Thyroid gland (tissue), 4 donors: ENCODE results near the gene RORC. TPM values are rescaled to one million over a fixed set of nuclear protein-coding genes. Genes with fewer than 3 reads are reported as not detected.
"Not testable (repeated sequence)": the region's sequence is repeated elsewhere in the genome, so short reads cannot be mapped to it uniquely, and the experiment has no call there.

Source experiments
- DNase-seq, 2 donors: peaks; one replicate each; pipeline ENCODE4 v3.0.0-alpha.2; 2019
- H3K27ac ChIP-seq, 3 donors: fragments of 200-600 bp; sonication (generic); 1 replicate in 2 of 3; 2 replicates in 1 of 3; pipeline ENCODE4 v1.5.1; 2016 to 2019; ENCODE audit warnings: mild to moderate bottlenecking in 1 of 3, moderate library complexity in 1 of 3
- H3K27me3 ChIP-seq: fragments of 200-600 bp; sonication (generic); one replicate; pipeline ENCODE4 v1.5.1; 2019
- H3K36me3 ChIP-seq, 2 donors: fragments of 200-600 bp; sonication (generic); one replicate each; pipeline ENCODE4 v1.5.1; 2016 to 2019
- H3K4me1 ChIP-seq, 2 donors: fragments of 200-600 bp; sonication (generic); one replicate each; pipeline ENCODE4 v1.5.1; 2017 to 2019
- H3K4me3 ChIP-seq, 3 donors: fragments of 200-600 bp; sonication (generic); replicated peaks in 1 of 3; 1 replicate in 2 of 3; 2 replicates in 1 of 3; pipeline ENCODE4 v1.5.1; 2016; ENCODE audit warnings: mild to moderate bottlenecking in 1 of 3
- H3K9me3 ChIP-seq: fragments of 200-600 bp; sonication (generic); one replicate; pipeline ENCODE4 v1.5.1; 2017
- CTCF ChIP-seq, 6 experiments: fragments of 200-600 bp in 3 of 6; fragments of 450-650 bp in 3 of 6; sonication (generic) in 3 of 6; IDR thresholded peaks; one replicate each; pipeline ENCODE4 v1.5.1; 2016 to 2019; ENCODE audit warnings: antibody characterized with exemption in 6 of 6, mild to moderate bottlenecking in 2 of 6, inconsistent platforms in 1 of 6, moderate library complexity in 1 of 6
- POLR2A ChIP-seq, 2 donors: fragments of 450-650 bp; IDR thresholded peaks; one replicate each; pipeline ENCODE4 v1.6.1; 2017; ENCODE audit warnings: antibody characterized with exemption in 2 of 2, mild to moderate bottlenecking in 2 of 2, moderate library complexity in 1 of 2
- WGBS, 2 donors: methylation state at CpG; one replicate each; pipeline ENCODE4 v1.1.5; 2017; 5-methylcytosine and 5-hydroxymethylcytosine counted together
- intact Hi-C: fragments of 100-400 bp; cut with DNase I; formaldehyde crosslinking; loops from one replicate; pipeline ENCODE4 v1.15.1; 2023
- total RNA-seq, 4 donors: library from RNA; depleted of rRNA; stranded (reverse); fragments of >200 nt; gene quantifications; one replicate each; pipeline ENCODE4 v1.2.3, GENCODE V29; 2016

Gene RORC
- total RNA-seq, 4 donors from 2014 or later: 29.7 to 48.4 (median 38.8) TPM

GRCh38 chr1:151783796-151784195 is 47.8 kb downstream of the RORC start:
- no peak for TF ChIP-seq CTCF (IDR thresholded peaks at IDR 0.05)
- no peak for TF ChIP-seq POLR2A (IDR thresholded peaks at IDR 0.05)
- H3K9me3 ChIP-seq: no peaks in the 10 kb centered on the region
- H3K27me3 ChIP-seq: no peaks in the 10 kb centered on the region
- H3K4me3 ChIP-seq: no peak overlapping the region
- H3K4me1 ChIP-seq: no peaks in the 10 kb centered on the region
- H3K36me3 ChIP-seq: peaks cover under 1 to 7% of the 10 kb centered on the region in 2 donors
- intact Hi-C loops: no loop called here
- no peak overlapping the region for H3K27ac ChIP-seq
- 73 to 79% methylated on average over 2 of the region's 2 CpGs for WGBS, 2 donors
- no peak for DNase-seq

- DNase-seq: no peak
- intact Hi-C loops: no loop called here
- WGBS, 2 donors: 95 to 96% methylated on average over 3 of the region's 3 CpGs
- H3K27me3 ChIP-seq: no peaks in the 10 kb centered on the region
- TF ChIP-seq CTCF (IDR thresholded peaks at IDR 0.05) (no peak), POLR2A (IDR thresholded peaks at IDR 0.05) (no peak)
- H3K4me3 ChIP-seq: no peak overlapping the region
- no peaks in the 10 kb centered on the region for H3K9me3 ChIP-seq
- H3K4me1 ChIP-seq: no peaks in the 10 kb centered on the region
- no peak overlapping the region for H3K27ac ChIP-seq
- H3K36me3 ChIP-seq: peaks cover 10 to 11% of the 10 kb centered on the region in 2 donors
Observed at GRCh38 chr1:151782741-151783140, 48.9 kb downstream of the RORC start.

GRCh38 chr1:151782026-151782425 is 49.6 kb downstream of the RORC start:
- H3K27me3 ChIP-seq, intact Hi-C loops, H3K4me1 ChIP-seq, H3K9me3 ChIP-seq, H3K27ac ChIP-seq, DNase-seq, H3K4me3 ChIP-seq: not testable (repeated sequence)
- 85 to 92% methylated on average over 5 of the region's 5 CpGs for WGBS, 2 donors
- H3K36me3 ChIP-seq: peaks cover 10 to 11% of the 10 kb centered on the region in 2 donors

GRCh38 chr1:151780736-151781135 is 50.9 kb downstream of the RORC start:
- intact Hi-C loops, DNase-seq: not testable (repeated sequence)

GRCh38 chr1:151779852-151780251 is 51.8 kb downstream of the RORC start:
- Histone ChIP-seq H3K4me1 (no peaks in the 10 kb centered on the region), H3K36me3 (peaks cover 11 to 12% of the 10 kb centered on the region in 2 donors), H3K27ac (no peak overlapping the region), H3K27me3 (no peaks in the 10 kb centered on the region), H3K4me3 (no peak overlapping the region), H3K9me3 (no peaks in the 10 kb centered on the region)
- WGBS, 2 donors: 84 to 87% methylated on average over 4 of the region's 4 CpGs
- DNase-seq: no peak
- intact Hi-C loops: no loop called here
- TF ChIP-seq CTCF (IDR thresholded peaks at IDR 0.05) (no peak), POLR2A (IDR thresholded peaks at IDR 0.05) (no peak)

More at GRCh38 chr1:151780736-151781135, 50.9 kb downstream of the RORC start:
- 88 to 94% methylated on average over 5 of the region's 5 CpGs for WGBS, 2 donors
- H3K27ac ChIP-seq, H3K4me1 ChIP-seq, H3K9me3 ChIP-seq, H3K4me3 ChIP-seq, H3K27me3 ChIP-seq: not testable (repeated sequence)
- H3K36me3 ChIP-seq: peaks cover 10 to 11% of the 10 kb centered on the region in 2 donors

- WGBS, 2 donors: 97% methylated on average over 4 of the region's 4 CpGs
- intact Hi-C loops: no loop called here
- peaks cover 11 to 15% of the 10 kb centered on the region in 2 donors for H3K36me3 ChIP-seq
- no peak overlapping the region for H3K4me3 ChIP-seq
- no peak for TF ChIP-seq POLR2A (IDR thresholded peaks at IDR 0.05)
- no peak for TF ChIP-seq CTCF (IDR thresholded peaks at IDR 0.05)
- H3K4me1 ChIP-seq: no peaks in the 10 kb centered on the region
- no peak for DNase-seq
- H3K9me3 ChIP-seq: no peaks in the 10 kb centered on the region
- no peaks in the 10 kb centered on the region for H3K27me3 ChIP-seq
- H3K27ac ChIP-seq: no peak overlapping the region
Observed at GRCh38 chr1:151777317-151777716, 54.3 kb downstream of the RORC start.
